IMR-90 (cell line): ENCODE data around the gene TSTD1. TPM values are rescaled to one million over a fixed set of nuclear protein-coding genes. Genes with fewer than 3 reads are reported as not detected.

ENCODE experiments used
- ATAC-seq: fragments of 200-7000 bp; cut with Tn5 transposase; 2 replicates; pipeline ENCODE4 v1.9.1; 2020; ENCODE audit warnings: low read depth, mild to moderate bottlenecking, moderate library complexity
- BruUV-seq: library from RNA; stranded (reverse); fragments of 400-500 nt; replicated peaks from 2 replicates; lab custom pipeline; 2021; lab: Mats Ljungman, UMichigan
- CTCF ChIA-PET: fragments of 300-600 bp; formaldehyde crosslinking; extraction: SDS; loops from one replicate; lab custom pipeline; 2021; ENCODE audit warnings: antibody characterized with exemption; lab: Yijun Ruan, JAX
- POLR2A ChIA-PET: fragments of 300-600 bp; sonication (Branson Sonifier 250); formaldehyde crosslinking; loops from one replicate; lab custom pipeline; 2022; ENCODE audit warnings: antibody characterized with exemption; ENCODE audit not compliant: unreplicated experiment; lab: Charles Lee
- DNase-seq: peaks from one replicate; pipeline ENCODE4 v3.0.0; 2013
- H2AFZ ChIP-seq: replicated peaks from 2 replicates; pipeline ENCODE3; 2013; ENCODE audit warnings: low read length, mild to moderate bottlenecking; ENCODE audit not compliant: poor library complexity
- H2AK5ac ChIP-seq: 2 replicates; pipeline ENCODE4 v1.6.1; 2013; ENCODE audit warnings: low read depth, low read length, inconsistent platforms
- H2AK9ac ChIP-seq: replicated peaks from 2 replicates; pipeline ENCODE3; 2013; ENCODE audit warnings: mild to moderate bottlenecking, low read depth, low read length, moderate library complexity; ENCODE audit not compliant: poor library complexity
- H2BK120ac ChIP-seq: 2 replicates; pipeline ENCODE4 v1.6.1; 2013; ENCODE audit warnings: low read depth, low read length, inconsistent platforms
- H2BK15ac ChIP-seq: 3 replicates; pipeline ENCODE4 v1.6.1; 2013; ENCODE audit warnings: low read depth, low read length, inconsistent platforms
- H2BK20ac ChIP-seq: 2 replicates; pipeline ENCODE4 v1.6.1; 2013; ENCODE audit warnings: low read depth, mild to moderate bottlenecking, inconsistent platforms, low read length, moderate library complexity
- H2BK5ac ChIP-seq: 2 replicates; pipeline ENCODE4 v1.6.1; 2013; ENCODE audit warnings: mild to moderate bottlenecking, low read depth, low read length, inconsistent platforms; ENCODE audit not compliant: poor library complexity, severe bottlenecking
- H3K14ac ChIP-seq: replicated peaks from 2 replicates; pipeline ENCODE4 v1.6.1; 2013; ENCODE audit warnings: low read depth, low read length, inconsistent platforms
- H3K18ac ChIP-seq: 2 replicates; pipeline ENCODE4 v1.6.1; 2013; ENCODE audit warnings: low read depth, low read length, control low read depth
- H3K23ac ChIP-seq: 2 replicates; pipeline ENCODE4 v1.6.1; 2013; ENCODE audit warnings: low read depth, low read length, inconsistent platforms
- H3K27ac ChIP-seq: 2 replicates; pipeline ENCODE4 v1.5.1; 2013; ENCODE audit warnings: mild to moderate bottlenecking, control low read depth, low read length; ENCODE audit not compliant: insufficient read depth
- H3K27me3 ChIP-seq: 2 replicates; pipeline ENCODE4 v1.6.1; 2013; ENCODE audit warnings: low read length; ENCODE audit not compliant: control insufficient read depth, insufficient read depth
- H3K36me3 ChIP-seq: 2 replicates; pipeline ENCODE4 v1.6.1; 2013; ENCODE audit warnings: low read length, mixed read lengths; ENCODE audit not compliant: control insufficient read depth, insufficient read depth
- H3K4ac ChIP-seq: 2 replicates; pipeline ENCODE4 v1.6.1; 2013; ENCODE audit warnings: low read depth, low read length, inconsistent platforms
- H3K4me1 ChIP-seq: 2 replicates; pipeline ENCODE4 v1.6.1; 2013; ENCODE audit warnings: low read length, mixed read lengths; ENCODE audit not compliant: control insufficient read depth, insufficient read depth
- H3K4me2 ChIP-seq: 2 replicates; pipeline ENCODE4 v1.6.1; 2013; ENCODE audit warnings: low read depth, mild to moderate bottlenecking, control low read depth, low read length, moderate library complexity
- H3K4me3 ChIP-seq: 2 replicates; pipeline ENCODE4 v1.5.1; 2013; ENCODE audit warnings: low read depth, mild to moderate bottlenecking, control low read depth, low read length, moderate library complexity; ENCODE audit not compliant: insufficient read depth
- H3K56ac ChIP-seq: 2 replicates; pipeline ENCODE4 v1.6.1; 2013; ENCODE audit warnings: low read length, inconsistent platforms; ENCODE audit not compliant: insufficient read depth; ENCODE audit errors: extremely low read depth
- H3K79me1 ChIP-seq, 2 experiments: 2 replicates each; pipeline ENCODE4 v1.6.1; 2013; ENCODE audit warnings: low read length in 2 of 2, inconsistent platforms in 1 of 2, low read depth in 1 of 2
- H3K9ac ChIP-seq: 2 replicates; pipeline ENCODE4 v1.6.1; 2013; ENCODE audit warnings: low read depth, low read length, control low read depth
- H3K9me1 ChIP-seq: 2 replicates; pipeline ENCODE4 v1.6.1; 2013; ENCODE audit warnings: low read length, inconsistent platforms; ENCODE audit not compliant: insufficient read depth
- H3K9me3 ChIP-seq: 2 replicates; pipeline ENCODE4 v1.6.1; 2013; ENCODE audit warnings: low read length; ENCODE audit not compliant: control insufficient read depth, insufficient read depth
- H4K20me1 ChIP-seq: 2 replicates; pipeline ENCODE4 v1.6.1; 2013; ENCODE audit warnings: low read length, inconsistent platforms; ENCODE audit not compliant: insufficient read depth
- H4K5ac ChIP-seq: 2 replicates; pipeline ENCODE4 v1.6.1; 2013; ENCODE audit warnings: mild to moderate bottlenecking, low read depth, low read length, control low read depth
- H4K8ac ChIP-seq, 2 experiments: 2 replicates each; pipeline ENCODE4 v1.6.1; 2013; ENCODE audit warnings: low read depth in 2 of 2, low read length in 2 of 2, control low read depth in 1 of 2, inconsistent platforms in 1 of 2
- H4K91ac ChIP-seq: 2 replicates; pipeline ENCODE4 v1.6.1; 2013; ENCODE audit warnings: low read depth, low read length, inconsistent platforms; ENCODE audit not compliant: insufficient read depth
- BHLHE40 ChIP-seq: fragments of 150-350 bp; IDR thresholded peaks from 2 replicates; pipeline ENCODE4 v1.6.1; 2016; ENCODE audit warnings: mild to moderate bottlenecking, low read depth, low read length
- CHD1 ChIP-seq: IDR thresholded peaks from 2 replicates; pipeline ENCODE4 v1.6.1; 2012; ENCODE audit warnings: low read depth, low read length, improper control_type of control experiment
- CTCF ChIP-seq: conservative IDR thresholded peaks from 2 replicates; pipeline ENCODE4 v1.5.1; 2012; ENCODE audit warnings: mild to moderate bottlenecking, low read depth, low read length, improper control_type of control experiment
- MXI1 ChIP-seq: IDR thresholded peaks from 2 replicates; pipeline ENCODE4 v1.6.1; 2012; ENCODE audit warnings: low read depth, mild to moderate bottlenecking, low read length, moderate library complexity, borderline replicate concordance
- NFE2L2 ChIP-seq: fragments of 150-350 bp; IDR thresholded peaks from 2 replicates; pipeline ENCODE4 v1.6.1; 2016; ENCODE audit warnings: low read depth, mild to moderate bottlenecking, low read length
- RAD21 ChIP-seq: IDR thresholded peaks from 2 replicates; pipeline ENCODE4 v1.6.1; 2012; ENCODE audit warnings: low read length, improper control_type of control experiment
- RCOR1 ChIP-seq: IDR thresholded peaks from 2 replicates; pipeline ENCODE4 v1.6.1; 2012; ENCODE audit warnings: mild to moderate bottlenecking, low read length, improper control_type of control experiment; ENCODE audit not compliant: insufficient replicate concordance
- RFX5 ChIP-seq: IDR thresholded peaks from 2 replicates; pipeline ENCODE4 v1.8.0; 2012; ENCODE audit warnings: low read depth, mild to moderate bottlenecking, low read length, moderate library complexity
- WGBS, 2 experiments: methylation state at CpG; one replicate each; pipeline versions ENCODE4 v1.1.5 to v1.1.7; 2013; ENCODE audit warnings: missing lambda C conversion rate in 2 of 2; ENCODE audit not compliant: insufficient read length in 1 of 2; ENCODE audit errors: extremely low coverage in 2 of 2; 5-methylcytosine and 5-hydroxymethylcytosine counted together
- dilution Hi-C: fragments of 300-500 bp; cut with HindIII; formaldehyde crosslinking; loops from one replicate; pipeline ENCODE4 v1.14.3; 2018; ENCODE audit warnings: low sequenced_read_pairs; ENCODE audit not compliant: unreplicated experiment
- in situ Hi-C: fragments of 300-500 bp; cut with MboI; formaldehyde crosslinking; loops from 3 replicates; pipeline ENCODE4 v1.14.3; 2019; ENCODE audit warnings: low sequenced_read_pairs, inconsistent platforms, mixed read lengths
- intact Hi-C: fragments of 100-400 bp; cut with micrococcal nuclease; formaldehyde crosslinking; loops from 2 replicates; pipeline ENCODE4 v1.10.0; 2022
- polyA plus RNA-seq, 3 experiments: library from polyadenylated mRNA; depleted of rRNA; stranded (reverse); fragments of >200 nt; gene quantifications; 2 replicates each; pipeline ENCODE4 v1.2.3, GENCODE V29; 2012; ENCODE audit warnings: low replicate concordance in 1 of 3
- total RNA-seq: library from RNA; depleted of rRNA; stranded (reverse); fragments of >200 nt; gene quantifications from 2 replicates; pipeline ENCODE4 v1.2.3, GENCODE V29; 2012
- TF ChIP-seq, protein P1 (sequence below): fragments of 150-350 bp; IDR thresholded peaks from 2 replicates; pipeline ENCODE4 v1.6.1; 2017; ENCODE audit warnings: mild to moderate bottlenecking, antibody characterized with exemption, low read length, low read depth

Gene TSTD1
- total and polyA plus RNA-seq, 2 of the 4 experiments (the other 2 are of a cell fraction), result 0.21 TPM; not detected in 1

- BruUV-seq, result no TSS peak
- ATAC-seq, result no peak
- no peak within 1 kb of the TSS for H3K14ac ChIP-seq
- no peak within 1 kb of the TSS for H2BK20ac ChIP-seq
- H3K27me3 ChIP-seq, result no peaks in the 10 kb centered on the region; the same call in 1 of the 2 replicates
- H3K27ac ChIP-seq, result no peak within 1 kb of the TSS
- intact Hi-C loops (no loop called here), dilution Hi-C loops (no loop called here), in situ Hi-C loops (no loop called here)
- no peak within 1 kb of the TSS for H3K56ac ChIP-seq
- no peak within 1 kb of the TSS for H2BK5ac ChIP-seq
- no peaks in the 10 kb centered on the region for H3K9me3 ChIP-seq
- 60% methylated on average over 1 of the region's 9 CpGs; no CpG with 5 or more reads in 1 of the 2 experiments for WGBS, 2 experiments
- H3K4me3 ChIP-seq, result no peak within 1 kb of the TSS
- no peaks in the 10 kb centered on the region; the same call in none of the 2 replicates for H4K20me1 ChIP-seq
- H4K91ac ChIP-seq, result no peak within 1 kb of the TSS
- no peak within 1 kb of the TSS for H2BK120ac ChIP-seq
- no peaks in the 10 kb centered on the region for H3K36me3 ChIP-seq
- no peak within 1 kb of the TSS for H4K5ac ChIP-seq
- H2AFZ ChIP-seq, result peak within 1 kb of the TSS; percentile 63
- H3K23ac ChIP-seq, result no peak within 1 kb of the TSS
- CTCF ChIA-PET, result no interaction called here
- H3K4ac ChIP-seq, result no peak within 1 kb of the TSS
- no peak for DNase-seq
- POLR2A ChIA-PET, result no interaction called here
- H3K4me1 ChIP-seq, result no peaks in the 10 kb centered on the region
- peak within 1 kb of the TSS; percentile 28 for H2AK9ac ChIP-seq
- no peak within 1 kb of the TSS for H3K4me2 ChIP-seq
- no peak within 1 kb of the TSS for H4K8ac ChIP-seq
- H3K9me1 ChIP-seq, result no peaks in the 10 kb centered on the region
- no peak within 1 kb of the TSS for H3K18ac ChIP-seq
- H2BK15ac ChIP-seq, result no peak within 1 kb of the TSS
- H3K79me1 ChIP-seq, result no peaks in the 10 kb centered on the region
- no peak within 1 kb of the TSS for H3K9ac ChIP-seq
- H2AK5ac ChIP-seq, result no peak within 1 kb of the TSS; the same call in 1 of the 2 replicates
- TF ChIP-seq NFE2L2 (no peak), MXI1 (no peak), CHD1 (no peak), CTCF (no peak), RCOR1 (no peak), RAD21 (no peak), RFX5 (no peak), BHLHE40 (no peak)
- TF ChIP-seq, protein P1, sequence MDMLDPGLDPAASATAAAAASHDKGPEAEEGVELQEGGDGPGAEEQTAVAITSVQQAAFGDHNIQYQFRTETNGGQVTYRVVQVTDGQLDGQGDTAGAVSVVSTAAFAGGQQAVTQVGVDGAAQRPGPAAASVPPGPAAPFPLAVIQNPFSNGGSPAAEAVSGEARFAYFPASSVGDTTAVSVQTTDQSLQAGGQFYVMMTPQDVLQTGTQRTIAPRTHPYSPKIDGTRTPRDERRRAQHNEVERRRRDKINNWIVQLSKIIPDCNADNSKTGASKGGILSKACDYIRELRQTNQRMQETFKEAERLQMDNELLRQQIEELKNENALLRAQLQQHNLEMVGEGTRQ, result no peak
Measured at GRCh38 chr1:161069731-161070270, 31.0 kb upstream of the TSTD1 start, which contains the start of gene ARHGAP30. Gene ARHGAP30, minus strand, starts transcription at chr1:161069891. Its CDS starts 267 bp downstream, at chr1:161069624.
